H9 (cell line): ENCODE results near the gene GPR34. TPM values are rescaled to one million over a fixed set of nuclear protein-coding genes. Genes with fewer than 3 reads are reported as not detected.

ENCODE experiments used
- DNase-seq: peaks from one replicate; pipeline ENCODE4 v3.0.0-alpha.2; 2017
- H2AFZ ChIP-seq: one replicate; pipeline ENCODE4 v1.6.1; 2013; ENCODE audit warnings: mild to moderate bottlenecking, low read length, control low read depth, moderate library complexity
- H2AK5ac ChIP-seq: 2 replicates; pipeline ENCODE4 v1.6.1; 2013; ENCODE audit warnings: low read length, control low read depth, mixed read lengths; ENCODE audit not compliant: insufficient read length
- H2BK120ac ChIP-seq: one replicate; pipeline ENCODE4 v1.6.1; 2013; ENCODE audit warnings: low read depth, mild to moderate bottlenecking, low read length, control low read depth, inconsistent platforms; ENCODE audit not compliant: poor library complexity, severe bottlenecking
- H2BK12ac ChIP-seq: 2 replicates; pipeline ENCODE4 v1.6.1; 2013; ENCODE audit warnings: low read length, control low read depth, mixed read lengths, low read depth; ENCODE audit not compliant: insufficient read length
- H2BK15ac ChIP-seq: 2 replicates; pipeline ENCODE4 v1.6.1; 2013; ENCODE audit warnings: low read depth, low read length, control low read depth
- H2BK20ac ChIP-seq: one replicate; pipeline ENCODE4 v1.6.1; 2013; ENCODE audit warnings: low read depth, mild to moderate bottlenecking, low read length, control low read depth, inconsistent platforms; ENCODE audit not compliant: poor library complexity, severe bottlenecking
- H2BK5ac ChIP-seq: 2 replicates; pipeline ENCODE4 v1.6.1; 2013; ENCODE audit warnings: low read length, control low read depth, mixed read lengths; ENCODE audit not compliant: insufficient read length
- H3K14ac ChIP-seq: 2 replicates; pipeline ENCODE4 v1.6.1; 2013; ENCODE audit warnings: low read length, control low read depth; ENCODE audit not compliant: insufficient read depth
- H3K18ac ChIP-seq: 2 replicates; pipeline ENCODE4 v1.6.1; 2013; ENCODE audit warnings: low read depth, mild to moderate bottlenecking, mixed read lengths, low read length, control low read depth; ENCODE audit not compliant: insufficient read length
- H3K23ac ChIP-seq: 2 replicates; pipeline ENCODE4 v1.6.1; 2013; ENCODE audit warnings: low read length, control low read depth, mixed read lengths, low read depth; ENCODE audit not compliant: insufficient read length
- H3K23me2 ChIP-seq: 2 replicates; pipeline ENCODE4 v1.6.1; 2013; ENCODE audit warnings: low read depth, mild to moderate bottlenecking, mixed read lengths, low read length, control low read depth; ENCODE audit not compliant: insufficient read length, poor library complexity, severe bottlenecking
- H3K27ac ChIP-seq: 2 replicates; pipeline ENCODE4 v1.5.1; 2013; ENCODE audit warnings: low read length, control low read depth, mixed read lengths, low read depth; ENCODE audit not compliant: insufficient read length
- H3K27me3 ChIP-seq: 2 replicates; pipeline ENCODE4 v1.6.1; 2013; ENCODE audit warnings: low read length, control low read depth, inconsistent platforms; ENCODE audit not compliant: insufficient read depth
- H3K4ac ChIP-seq: 2 replicates; pipeline ENCODE4 v1.6.1; 2013; ENCODE audit warnings: low read depth, mild to moderate bottlenecking, control low read depth, inconsistent platforms, low read length, moderate library complexity
- H3K4me1 ChIP-seq: 2 replicates; pipeline ENCODE4 v1.6.1; 2013; ENCODE audit warnings: low read length, control low read depth, inconsistent platforms; ENCODE audit not compliant: insufficient read depth
- H3K4me2 ChIP-seq: 2 replicates; pipeline ENCODE4 v1.6.1; 2013; ENCODE audit warnings: low read length, control low read depth, mixed read lengths; ENCODE audit not compliant: insufficient read length, insufficient read depth
- H3K56ac ChIP-seq: 2 replicates; pipeline ENCODE4 v1.6.1; 2013; ENCODE audit warnings: low read depth, mild to moderate bottlenecking, mixed read lengths, low read length, control low read depth; ENCODE audit not compliant: insufficient read length
- H3K79me1 ChIP-seq: 2 replicates; pipeline ENCODE4 v1.6.1; 2013; ENCODE audit warnings: low read depth, mild to moderate bottlenecking, moderate library complexity, low read length, control low read depth, inconsistent platforms; ENCODE audit not compliant: insufficient read depth, poor library complexity, severe bottlenecking
- H3K79me2 ChIP-seq: 2 replicates; pipeline ENCODE4 v1.6.1; 2013; ENCODE audit warnings: low read length, control low read depth, inconsistent platforms; ENCODE audit not compliant: insufficient read depth
- H3K9ac ChIP-seq: 2 replicates; pipeline ENCODE4 v1.6.1; 2013; ENCODE audit warnings: low read length, control low read depth, mixed read lengths; ENCODE audit not compliant: insufficient read length; ENCODE audit errors: extremely low read depth
- H3K9me3 ChIP-seq: one replicate; pipeline ENCODE4 v1.6.1; 2013; ENCODE audit warnings: low read depth, low read length, inconsistent platforms; ENCODE audit not compliant: control insufficient read depth
- H3T11ph ChIP-seq: one replicate; pipeline ENCODE4 v1.6.1; 2013; ENCODE audit warnings: mild to moderate bottlenecking, low read length, control low read depth, inconsistent platforms
- H4K20me1 ChIP-seq: one replicate; pipeline ENCODE4 v1.6.1; 2013; ENCODE audit not compliant: control insufficient read depth, insufficient read length, insufficient read depth
- H4K5ac ChIP-seq: 2 replicates; pipeline ENCODE4 v1.6.1; 2013; ENCODE audit warnings: low read depth, mild to moderate bottlenecking, mixed read lengths, low read length, control low read depth; ENCODE audit not compliant: insufficient read length
- H4K8ac ChIP-seq: replicated peaks from 2 replicates; pipeline ENCODE4 v1.6.1; 2013; ENCODE audit warnings: low read length, control low read depth, mixed read lengths, low read depth; ENCODE audit not compliant: insufficient read length
- H4K91ac ChIP-seq: 2 replicates; pipeline ENCODE4 v1.6.1; 2013; ENCODE audit warnings: low read depth, mild to moderate bottlenecking, moderate library complexity, mixed read lengths, low read length, control low read depth; ENCODE audit not compliant: insufficient read length
- H3K27ac Mint-ChIP-seq, 3 experiments: 2 replicates in 2 of 3; 3 replicates in 1 of 3; pipeline ENCODE4 v1.8.0; 2020 to 2021; ENCODE audit warnings: mixed read lengths in 3 of 3, mild to moderate bottlenecking in 1 of 3, moderate library complexity in 1 of 3
- H3K27me3 Mint-ChIP-seq: 2 replicates; pipeline ENCODE4 v1.8.0; 2021; ENCODE audit warnings: low read depth, mild to moderate bottlenecking, moderate library complexity, mixed read lengths
- H3K36me3 Mint-ChIP-seq, 3 experiments: 2 replicates in 2 of 3; 3 replicates in 1 of 3; pipeline ENCODE4 v1.8.0; 2020 to 2021; ENCODE audit warnings: low read depth in 3 of 3, mixed read lengths in 3 of 3; ENCODE audit not compliant: insufficient read depth in 1 of 3
- H3K4me1 Mint-ChIP-seq, 2 experiments: 2 replicates each; pipeline ENCODE4 v1.8.0; 2020; ENCODE audit warnings: mixed read lengths in 2 of 2
- H3K4me3 Mint-ChIP-seq, 2 experiments: 2 replicates in 1 of 2; 3 replicates in 1 of 2; pipeline ENCODE4 v1.8.0; 2020 to 2021; ENCODE audit warnings: mild to moderate bottlenecking in 2 of 2, mixed read lengths in 2 of 2, moderate library complexity in 1 of 2
- H3K9me3 Mint-ChIP-seq, 2 experiments: 2 replicates in 1 of 2; 3 replicates in 1 of 2; pipeline ENCODE4 v1.8.0; 2020; ENCODE audit warnings: mild to moderate bottlenecking in 2 of 2, mixed read lengths in 2 of 2, moderate library complexity in 1 of 2
- CTCF ChIP-seq: fragments of 200-600 bp; sonication (generic); conservative IDR thresholded peaks from 3 replicates; pipeline ENCODE4 v1.8.0; 2021; ENCODE audit warnings: antibody characterized with exemption, mild to moderate bottlenecking
- WGBS: extraction: QIAGEN DNeasy Blood & Tissue Kit; methylation state at CpG from one replicate; pipeline ENCODE4 v1.1.7; 2013; ENCODE audit warnings: missing lambda C conversion rate, low lambda C conversion rate, mixed read lengths; ENCODE audit not compliant: insufficient read length; ENCODE audit errors: extremely low coverage; 5-methylcytosine and 5-hydroxymethylcytosine counted together
- total RNA-seq: library from RNA; stranded (reverse); gene quantifications from 2 replicates; pipeline ENCODE4 v1.2.1, GENCODE V29; 2021

GPR34 gene
- total RNA-seq, 1 experiment from 2014 or later = not detected

- Histone ChIP-seq H2BK15ac (no peak overlapping the region), H3K79me1 (no peaks in the 10 kb centered on the region), H4K91ac (no peak overlapping the region), H3K27ac (no peak overlapping the region), H3K27me3 (no peaks in the 10 kb centered on the region), H3T11ph (no peak overlapping the region), H2BK120ac (no peak overlapping the region), H2AK5ac (no peak overlapping the region), H4K5ac (no peak overlapping the region), H4K8ac (no peak overlapping the region), H2BK5ac (no peak overlapping the region), H3K18ac (no peak overlapping the region), H3K4me2 (no peak overlapping the region), H3K9ac (no peak overlapping the region), H3K14ac (no peak overlapping the region), H3K79me2 (no peaks in the 10 kb centered on the region), H2AFZ (no peak overlapping the region), H2BK12ac (no peak overlapping the region), H3K23me2 (no peaks in the 10 kb centered on the region), H2BK20ac (no peak overlapping the region), H3K56ac (no peak overlapping the region), H4K20me1 (no peaks in the 10 kb centered on the region), H3K4ac (no peak overlapping the region), H3K9me3 (no peaks in the 10 kb centered on the region), H3K23ac (no peak overlapping the region), H3K4me1 (no peaks in the 10 kb centered on the region)
- Mint-ChIP-seq H3K27ac (no peak overlapping the region), H3K36me3 (peaks cover 0 to 10% (median 0%) of the 10 kb centered on the region in 3 experiments; a peak in 2 of 7 replicates), H3K4me1 (no peaks in the 10 kb centered on the region), H3K4me3 (no peak overlapping the region), H3K27me3 (no peaks in the 10 kb centered on the region), H3K9me3 (peaks cover 48 to 51% of the 10 kb centered on the region in 2 experiments)
- TF ChIP-seq CTCF = no peak
- WGBS = no CpG with 5 or more reads among the region's 4 CpGs
- no peak for DNase-seq
Observed at GRCh38 chrX:41686788-41687187, 2.0 kb upstream of the GPR34 start.
